ENCODE measurements around the gene CORO7.
A peak's percentile ranks its signal among the peaks of the same experiment; 100 is the strongest.

Gene CORO7

GRCh38 chr16:4371357-4372000 lies 44.9 kb downstream of the CORO7 start, which contains the start of gene VASN:
TSS of gene VASN (plus strand) at chr16:4371848. CDS start at chr16:4380878, 9,030 bp downstream.
- DNase-seq: peak; percentile 80

GRCh38 chr16:4370570-4371356 lies 45.6 kb downstream of the CORO7 start:
- peak; percentile 77 for DNase-seq

- no peak for DNase-seq
Measured at GRCh38 chr16:4370151-4370550, 46.2 kb downstream of the CORO7 start.

GRCh38 chr16:4369007-4369733 lies 47.2 kb downstream of the CORO7 start:
- DNase-seq: no peak

- no peak for DNase-seq
Measured at GRCh38 chr16:4367393-4367856, 49.0 kb downstream of the CORO7 start.

- no peak for DNase-seq
Measured at GRCh38 chr16:4366016-4366415, 50.4 kb downstream of the CORO7 start.

- DNase-seq: no peak
Measured at GRCh38 chr16:4365615-4366014, 50.8 kb downstream of the CORO7 start.

- no peak for DNase-seq
Measured at GRCh38 chr16:4365014-4365406, 51.4 kb downstream of the CORO7 start.

GRCh38 chr16:4364196-4365013 lies 52.0 kb downstream of the CORO7 start:
- no peak for DNase-seq

- no peak for DNase-seq
Measured at GRCh38 chr16:4362476-4363135, 53.8 kb downstream of the CORO7 start.

GRCh38 chr16:4361944-4362311 lies 54.5 kb downstream of the CORO7 start:
- no peak for DNase-seq

GRCh38 chr16:4361033-4361943 lies 55.1 kb downstream of the CORO7 start:
- DNase-seq: no peak

- DNase-seq: no peak
Measured at GRCh38 chr16:4360538-4361021, 55.8 kb downstream of the CORO7 start.

- DNase-seq: no peak
Measured at GRCh38 chr16:4359914-4360313, 56.5 kb downstream of the CORO7 start.

- DNase-seq: peak; percentile 37
Measured at GRCh38 chr16:4358831-4359561, 57.4 kb downstream of the CORO7 start.

GRCh38 chr16:4358236-4358635 lies 58.2 kb downstream of the CORO7 start:
- no peak for DNase-seq

- no peak for DNase-seq
Measured at GRCh38 chr16:4356820-4357219, 59.6 kb downstream of the CORO7 start.

GRCh38 chr16:4354512-4355409 lies 61.6 kb downstream of the CORO7 start:
- no peak for DNase-seq

GRCh38 chr16:4353675-4354074 lies 62.7 kb downstream of the CORO7 start:
- DNase-seq: no peak
